WI38 (cell line): Measurements from ENCODE around the gene CDH23.

Experiments used
- H3K4me3 ChIP-seq: 2 replicates; pipeline ENCODE4 v1.5.1; 2011; ENCODE audit warnings: low read depth, mild to moderate bottlenecking, control low read depth, low read length
- CTCF ChIP-seq: IDR thresholded peaks from 2 replicates; pipeline ENCODE4 v1.5.1; 2012; ENCODE audit warnings: low read depth, mild to moderate bottlenecking, control low read depth, low read length

Gene CDH23

GRCh38 chr10:71717056-71717455 is 320.3 kb downstream of the CDH23 start:
- H3K4me3 ChIP-seq: no peak overlapping the region
- TF ChIP-seq CTCF: no peak

DNA sequence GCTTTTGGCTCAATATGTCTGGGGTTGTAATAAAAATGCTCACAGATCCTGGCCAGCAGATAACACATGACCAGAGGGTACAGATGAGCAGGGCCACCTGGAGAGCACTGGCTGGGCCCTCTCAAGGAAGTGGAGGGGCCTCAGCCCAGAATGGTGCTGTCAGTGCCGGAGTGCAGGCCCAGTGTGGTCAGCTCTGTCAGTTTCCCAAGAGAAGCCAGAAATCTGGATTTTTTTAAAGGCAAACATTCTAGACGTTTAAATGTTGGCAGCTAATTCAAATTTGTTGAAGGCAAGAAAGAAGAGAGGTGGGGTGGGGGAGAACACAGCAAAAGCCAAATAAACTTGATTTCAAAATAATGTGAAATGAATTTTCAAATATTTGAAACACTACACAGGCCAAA is 320.8 kb downstream of the CDH23 start:
- no peak for TF ChIP-seq CTCF
- no peak overlapping the region for H3K4me3 ChIP-seq

GRCh38 chr10:71718165-71718698 is 321.5 kb downstream of the CDH23 start:
- H3K4me3 ChIP-seq: no peak overlapping the region
- TF ChIP-seq CTCF: no peak

GRCh38 chr10:71719042-71719441 is 322.3 kb downstream of the CDH23 start:
- no peak overlapping the region for H3K4me3 ChIP-seq
- no peak for TF ChIP-seq CTCF

DNA sequence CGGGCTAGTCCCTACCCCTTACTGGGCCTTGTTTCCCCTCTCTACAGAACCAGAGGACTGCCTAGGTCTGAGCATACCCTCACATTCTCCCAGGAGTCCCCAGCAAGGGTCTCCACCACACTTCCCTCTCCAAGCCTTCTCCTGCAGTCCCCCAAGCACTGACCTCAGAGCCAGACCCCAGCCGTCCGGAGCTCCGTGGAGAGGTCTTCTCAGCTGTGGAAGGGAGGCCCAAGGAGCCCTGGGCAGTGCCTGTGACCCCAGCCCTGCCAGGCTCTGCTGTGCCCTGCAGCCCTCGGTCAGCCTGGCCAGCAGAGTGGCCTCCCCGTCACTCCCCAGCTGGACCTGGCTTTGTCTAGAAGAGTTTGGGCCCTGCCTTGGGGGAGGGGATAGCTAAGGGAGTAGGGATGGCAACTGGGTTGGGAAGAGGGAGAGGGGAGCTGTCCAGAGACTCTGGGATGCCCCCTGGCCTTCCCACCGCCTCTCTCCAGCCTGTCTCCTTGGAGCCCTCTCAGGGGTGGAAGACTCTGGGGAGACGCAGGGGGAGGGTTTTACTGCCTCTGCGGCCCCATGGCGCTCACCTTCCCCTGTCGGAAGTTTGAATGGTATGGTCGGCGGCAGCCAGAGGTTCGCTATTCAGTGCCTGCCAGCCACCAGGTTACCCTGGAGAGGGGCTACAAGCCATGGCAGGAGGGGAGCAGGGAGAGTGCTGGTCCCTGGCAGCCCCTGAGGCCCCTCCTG is 322.9 kb downstream of the CDH23 start, which contains the start of gene C10orf105:
TSS of gene C10orf105 (minus strand) at position 315 of the 738 bp plus-strand sequence. CDS start 3,441 bp downstream, outside the sequence.
- H3K4me3 ChIP-seq: no peak within 1 kb of the TSS
- TF ChIP-seq CTCF: no peak

DNA sequence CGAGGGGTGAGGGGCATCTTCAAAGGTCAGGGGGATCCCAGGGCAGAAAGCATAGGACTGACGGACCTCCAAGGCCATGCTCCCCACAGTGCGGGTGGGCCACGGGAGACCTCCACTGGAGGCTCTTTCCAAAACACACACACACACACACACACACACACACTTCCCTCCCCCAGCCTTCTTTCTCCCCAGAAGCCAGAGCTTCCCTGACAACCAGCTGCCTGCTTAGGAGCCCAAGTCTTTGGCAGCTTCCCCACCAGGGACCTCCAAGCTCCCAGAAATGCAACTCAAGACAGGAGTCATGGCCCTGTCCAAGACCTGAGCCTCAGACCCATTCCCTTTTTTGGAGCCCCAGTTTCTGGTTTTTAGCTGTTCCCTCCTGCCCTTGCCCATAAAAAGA is 323.6 kb downstream of the CDH23 start:
- no peak overlapping the region for H3K4me3 ChIP-seq
- no peak for TF ChIP-seq CTCF

GRCh38 chr10:71721313-71721712 is 324.6 kb downstream of the CDH23 start:
- TF ChIP-seq CTCF: no peak

More at GRCh38 chr10:71721313-71721712, 324.6 kb downstream of the CDH23 start:
- H3K4me3 ChIP-seq: no peak overlapping the region
